B cell (primary cell): ENCODE results near the gene STAP2. TPM values are rescaled to one million over a fixed set of nuclear protein-coding genes. Genes with fewer than 3 reads are reported as not detected.

Source experiments
- ATAC-seq: fragments of 200-7000 bp; cut with Tn5 transposase; one replicate; pipeline ENCODE4 v1.10.0; 2021; ENCODE audit warnings: low read depth, mild to moderate bottlenecking, moderate number of reproducible peaks, moderate library complexity
- CTCF ChIA-PET: fragments of 350-600 bp; sonication (Branson Sonifier 250); formaldehyde crosslinking; loops from one replicate; lab custom pipeline; 2021; ENCODE audit warnings: antibody characterized with exemption, inconsistent platforms; lab: Charles Lee
- POLR2A ChIA-PET: fragments of 350-600 bp; sonication (Branson Sonifier 250); formaldehyde crosslinking; loops from one replicate; lab custom pipeline; 2021; ENCODE audit warnings: antibody characterized with exemption; lab: Charles Lee
- DNase-seq: peaks from one replicate; pipeline ENCODE4 v3.0.0; 2013
- H2AFZ ChIP-seq: 2 replicates; pipeline ENCODE4 v1.6.1; 2012; ENCODE audit warnings: mild to moderate bottlenecking, low read depth, low read length; ENCODE audit not compliant: insufficient read depth, poor library complexity, severe bottlenecking
- H3K27ac ChIP-seq, 2 donors: 1 replicate in 1 of 2; 2 replicates in 1 of 2; pipeline ENCODE4 v1.5.1; 2012 to 2013; ENCODE audit warnings: low read length in 2 of 2, mild to moderate bottlenecking in 2 of 2, moderate library complexity in 1 of 2
- H3K27me3 ChIP-seq, 4 experiments: fragments of 200-600 bp in 1 of 4; sonication (generic) in 1 of 4; replicated peaks in 1 of 4; 1 replicate in 2 of 4; 2 replicates in 2 of 4; pipeline versions ENCODE4 v1.6.1 to v1.7.0; 2013 to 2016; ENCODE audit warnings: low read length in 3 of 4, mild to moderate bottlenecking in 2 of 4, mixed read lengths in 1 of 4, moderate library complexity in 1 of 4; ENCODE audit not compliant: insufficient read depth in 4 of 4, control insufficient read depth in 3 of 4; ENCODE audit errors: control extremely low read depth in 1 of 4
- H3K36me3 ChIP-seq, 2 experiments: replicated peaks in 1 of 2; 1 replicate in 1 of 2; 2 replicates in 1 of 2; pipeline versions ENCODE4 v1.6.1 to v1.7.1; 2013; ENCODE audit warnings: low read length in 1 of 2; ENCODE audit not compliant: insufficient read depth in 2 of 2, control insufficient read depth in 1 of 2; ENCODE audit errors: control extremely low read depth in 1 of 2, extremely low read depth in 1 of 2
- H3K4me1 ChIP-seq, 2 donors: fragments of 200-600 bp in 1 of 2; sonication (generic) in 1 of 2; 1 replicate in 1 of 2; 2 replicates in 1 of 2; pipeline versions ENCODE4 v1.5.1 to v1.6.1; 2013 to 2017; ENCODE audit warnings: low read length in 2 of 2; ENCODE audit not compliant: control insufficient read depth in 2 of 2, insufficient read depth in 2 of 2
- H3K4me2 ChIP-seq: replicated peaks from 2 replicates; pipeline ENCODE3; 2012; ENCODE audit warnings: mild to moderate bottlenecking, low read depth, low read length; ENCODE audit not compliant: poor library complexity, severe bottlenecking
- H3K4me3 ChIP-seq, 5 experiments: fragments of 200-600 bp in 1 of 5; sonication (generic) in 1 of 5; 1 replicate in 3 of 5; 2 replicates in 2 of 5; pipeline versions ENCODE4 v1.5.1 to v1.7.0; 2011 to 2016; ENCODE audit warnings: low read length in 4 of 5, mild to moderate bottlenecking in 4 of 5, low read depth in 2 of 5, control low read depth in 1 of 5, moderate library complexity in 1 of 5; ENCODE audit not compliant: insufficient read depth in 1 of 5; ENCODE audit errors: control extremely low read depth in 1 of 5, extremely low read depth in 1 of 5
- H3K79me2 ChIP-seq: fragments of 200-600 bp; sonication (generic); one replicate; pipeline ENCODE4 v1.6.0; 2016; ENCODE audit warnings: low read length; ENCODE audit not compliant: control insufficient read depth, insufficient read depth
- H3K9ac ChIP-seq: fragments of 200-600 bp; sonication (generic); 2 replicates; pipeline ENCODE4 v1.6.1; 2017; ENCODE audit warnings: mild to moderate bottlenecking, low read length, moderate library complexity
- H3K9me3 ChIP-seq, 3 donors: one replicate each; pipeline versions ENCODE4 v1.6.1 to v1.7.1; 2013; ENCODE audit warnings: low read length in 2 of 3; ENCODE audit not compliant: control insufficient read depth in 2 of 3, insufficient read depth in 1 of 3; ENCODE audit errors: control extremely low read depth in 1 of 3
- H4K20me1 ChIP-seq: 2 replicates; pipeline ENCODE4 v1.6.0; 2012; ENCODE audit warnings: mild to moderate bottlenecking, low read length; ENCODE audit not compliant: insufficient read depth, control insufficient read depth, poor library complexity, severe bottlenecking
- H3K27ac Mint-ChIP-seq: one replicate; pipeline ENCODE4 v1.8.0; 2021; ENCODE audit warnings: mixed read lengths
- H3K27me3 Mint-ChIP-seq: one replicate; pipeline ENCODE4 v1.8.0; 2021; ENCODE audit warnings: mixed read lengths
- H3K4me1 Mint-ChIP-seq: one replicate; pipeline ENCODE4 v1.8.0; 2021; ENCODE audit warnings: mixed read lengths
- H3K4me3 Mint-ChIP-seq: one replicate; pipeline ENCODE4 v1.8.0; 2021; ENCODE audit warnings: mixed read lengths
- H3K9me3 Mint-ChIP-seq: one replicate; pipeline ENCODE4 v1.8.0; 2022; ENCODE audit warnings: mixed read lengths; ENCODE audit not compliant: insufficient read depth
- CTCF ChIP-seq: fragments of 200-600 bp; IDR thresholded peaks from one replicate; pipeline ENCODE4 v1.8.0; 2022; ENCODE audit warnings: antibody characterized with exemption, mild to moderate bottlenecking
- EZH2 ChIP-seq: IDR thresholded peaks from 2 replicates; pipeline ENCODE4 v1.6.1; 2012; ENCODE audit warnings: borderline replicate concordance, low read depth, mild to moderate bottlenecking, moderate library complexity, low read length; ENCODE audit not compliant: insufficient read depth, poor library complexity, severe bottlenecking
- WGBS: methylation state at CpG from one replicate; pipeline ENCODE4 v1.1.5; 2013; ENCODE audit warnings: missing lambda C conversion rate; ENCODE audit not compliant: insufficient coverage; 5-methylcytosine and 5-hydroxymethylcytosine counted together
- intact Hi-C: fragments of 100-400 bp; cut with micrococcal nuclease; formaldehyde crosslinking; loops from one replicate; pipeline ENCODE4 v1.10.0; 2022
- polyA plus RNA-seq: library from polyadenylated mRNA; depleted of rRNA; stranded (reverse); fragments of >200 nt; gene quantifications from 2 replicates; pipeline ENCODE4 v1.2.3, GENCODE V29; 2012
- total RNA-seq, 2 donors: library from RNA; stranded (reverse); fragments of 120-200 nt in 1 of 2; gene quantifications; 1 replicate in 1 of 2; 2 replicates in 1 of 2; pipeline versions ENCODE4 v1.2.3 to v1.2.4, GENCODE V29; 2013 to 2022

Gene STAP2
- total and polyA plus RNA-seq, 2 donors (not counting 1 experiment from before 2014, with no cell fraction given): 0.27 to 0.72 TPM

GRCh38 chr19:4292515-4292914 lies 46.1 kb downstream of the STAP2 start:
- H3K79me2 ChIP-seq: no peaks in the 10 kb centered on the region
- Mint-ChIP-seq H3K27me3 (peaks cover 5% of the 10 kb centered on the region), H3K27ac (no peak overlapping the region), H3K4me3 (no peak overlapping the region), H3K9me3 (no peaks in the 10 kb centered on the region), H3K4me1 (no peaks in the 10 kb centered on the region)
- POLR2A ChIA-PET: no interaction called here
- TF ChIP-seq CTCF (no peak), EZH2 (no peak)
- H2AFZ ChIP-seq: no peak overlapping the region
- CTCF ChIA-PET: no interaction called here
- H3K27me3 ChIP-seq: peaks cover 0 to 14% (median 1%) of the 10 kb centered on the region in 4 experiments
- H3K4me2 ChIP-seq: no peak overlapping the region
- H3K4me1 ChIP-seq: no peaks in the 10 kb centered on the region
- no peak overlapping the region for H3K27ac ChIP-seq
- no peaks in the 10 kb centered on the region for H3K36me3 ChIP-seq
- WGBS: 94% methylated on average over 7 of the region's 15 CpGs
- DNase-seq: no peak
- H4K20me1 ChIP-seq: no peaks in the 10 kb centered on the region
- no peaks in the 10 kb centered on the region for H3K9me3 ChIP-seq
- H3K4me3 ChIP-seq: no peak overlapping the region
- no peak overlapping the region for H3K9ac ChIP-seq
- intact Hi-C loops: no loop called here
- no peak for ATAC-seq

- no peak overlapping the region for H3K4me3 Mint-ChIP-seq
- Histone ChIP-seq H2AFZ (no peak overlapping the region), H3K9me3 (no peaks in the 10 kb centered on the region), H3K4me2 (no peak overlapping the region), H3K36me3 (no peaks in the 10 kb centered on the region), H3K27ac (no peak overlapping the region), H4K20me1 (no peaks in the 10 kb centered on the region), H3K27me3 (peaks cover 0 to 9% (median 1%) of the 10 kb centered on the region in 4 experiments), H3K79me2 (no peaks in the 10 kb centered on the region), H3K4me3 (no peak overlapping the region), H3K4me1 (no peaks in the 10 kb centered on the region), H3K9ac (no peak overlapping the region)
- ATAC-seq: no peak
- TF ChIP-seq CTCF (no peak), EZH2 (no peak)
- no peak for DNase-seq
- 92% methylated on average over 5 of the region's 8 CpGs for WGBS
- intact Hi-C loops: no loop called here
- H3K27ac Mint-ChIP-seq: no peak overlapping the region
- no peaks in the 10 kb centered on the region for H3K4me1 Mint-ChIP-seq
- CTCF ChIA-PET: no interaction called here
- H3K9me3 Mint-ChIP-seq: no peaks in the 10 kb centered on the region
- peaks cover 5% of the 10 kb centered on the region for H3K27me3 Mint-ChIP-seq
- POLR2A ChIA-PET: no interaction called here
Measured at GRCh38 chr19:4291184-4291732, 47.4 kb downstream of the STAP2 start.
